Activated B cell treated with CpG ODN at 0.5 μM for 24 hours (primary cell): ENCODE measurements around the gene DMAP1. TPM values are rescaled to one million over a fixed set of nuclear protein-coding genes. Genes with fewer than 3 reads are reported as not detected.

ENCODE experiments used
- ATAC-seq: fragments of 200-7000 bp; cut with Tn5 transposase; one replicate; pipeline ENCODE4 v1.10.0; 2021; ENCODE audit warnings: low read depth, mild to moderate bottlenecking, moderate library complexity
- CTCF ChIA-PET: fragments of 350-600 bp; sonication (Branson Sonifier 250); formaldehyde crosslinking; loops from one replicate; lab custom pipeline; 2021; ENCODE audit warnings: antibody characterized with exemption; lab: Charles Lee
- POLR2A ChIA-PET: fragments of 350-600 bp; sonication (Branson Sonifier 250); formaldehyde crosslinking; loops from one replicate; lab custom pipeline; 2021; ENCODE audit warnings: antibody characterized with exemption; lab: Charles Lee
- DNase-seq: peaks from one replicate; pipeline ENCODE4 v3.0.0; 2022
- H3K27ac Mint-ChIP-seq: one replicate; pipeline ENCODE4 v1.8.0; 2020; ENCODE audit warnings: mixed read lengths
- H3K27me3 Mint-ChIP-seq: one replicate; pipeline ENCODE4 v1.8.0; 2021; ENCODE audit warnings: mixed read lengths
- H3K36me3 Mint-ChIP-seq: one replicate; pipeline ENCODE4 v1.8.0; 2021; ENCODE audit warnings: low read depth, mixed read lengths
- H3K4me1 Mint-ChIP-seq: one replicate; pipeline ENCODE4 v1.8.0; 2021; ENCODE audit warnings: mixed read lengths
- H3K4me3 Mint-ChIP-seq: one replicate; pipeline ENCODE4 v1.8.0; 2020; ENCODE audit warnings: mild to moderate bottlenecking, mixed read lengths
- H3K9me3 Mint-ChIP-seq: one replicate; pipeline ENCODE4 v1.8.0; 2020; ENCODE audit warnings: mixed read lengths
- intact Hi-C: fragments of 100-400 bp; cut with micrococcal nuclease; formaldehyde crosslinking; loops from one replicate; pipeline ENCODE4 v1.15.1; 2024
- total RNA-seq: library from RNA; stranded (reverse); gene quantifications from 2 replicates; pipeline ENCODE4 v1.2.3, GENCODE V29; 2022
- TF ChIP-seq, protein P1 (sequence below): fragments of 200-600 bp; IDR thresholded peaks from one replicate; pipeline ENCODE4 v1.8.0; 2022; ENCODE audit warnings: antibody characterized with exemption, mild to moderate bottlenecking

Gene DMAP1, protein sequence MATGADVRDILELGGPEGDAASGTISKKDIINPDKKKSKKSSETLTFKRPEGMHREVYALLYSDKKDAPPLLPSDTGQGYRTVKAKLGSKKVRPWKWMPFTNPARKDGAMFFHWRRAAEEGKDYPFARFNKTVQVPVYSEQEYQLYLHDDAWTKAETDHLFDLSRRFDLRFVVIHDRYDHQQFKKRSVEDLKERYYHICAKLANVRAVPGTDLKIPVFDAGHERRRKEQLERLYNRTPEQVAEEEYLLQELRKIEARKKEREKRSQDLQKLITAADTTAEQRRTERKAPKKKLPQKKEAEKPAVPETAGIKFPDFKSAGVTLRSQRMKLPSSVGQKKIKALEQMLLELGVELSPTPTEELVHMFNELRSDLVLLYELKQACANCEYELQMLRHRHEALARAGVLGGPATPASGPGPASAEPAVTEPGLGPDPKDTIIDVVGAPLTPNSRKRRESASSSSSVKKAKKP
- total RNA-seq, result 59.6 and 64.7 TPM in 2 replicates

DNA sequence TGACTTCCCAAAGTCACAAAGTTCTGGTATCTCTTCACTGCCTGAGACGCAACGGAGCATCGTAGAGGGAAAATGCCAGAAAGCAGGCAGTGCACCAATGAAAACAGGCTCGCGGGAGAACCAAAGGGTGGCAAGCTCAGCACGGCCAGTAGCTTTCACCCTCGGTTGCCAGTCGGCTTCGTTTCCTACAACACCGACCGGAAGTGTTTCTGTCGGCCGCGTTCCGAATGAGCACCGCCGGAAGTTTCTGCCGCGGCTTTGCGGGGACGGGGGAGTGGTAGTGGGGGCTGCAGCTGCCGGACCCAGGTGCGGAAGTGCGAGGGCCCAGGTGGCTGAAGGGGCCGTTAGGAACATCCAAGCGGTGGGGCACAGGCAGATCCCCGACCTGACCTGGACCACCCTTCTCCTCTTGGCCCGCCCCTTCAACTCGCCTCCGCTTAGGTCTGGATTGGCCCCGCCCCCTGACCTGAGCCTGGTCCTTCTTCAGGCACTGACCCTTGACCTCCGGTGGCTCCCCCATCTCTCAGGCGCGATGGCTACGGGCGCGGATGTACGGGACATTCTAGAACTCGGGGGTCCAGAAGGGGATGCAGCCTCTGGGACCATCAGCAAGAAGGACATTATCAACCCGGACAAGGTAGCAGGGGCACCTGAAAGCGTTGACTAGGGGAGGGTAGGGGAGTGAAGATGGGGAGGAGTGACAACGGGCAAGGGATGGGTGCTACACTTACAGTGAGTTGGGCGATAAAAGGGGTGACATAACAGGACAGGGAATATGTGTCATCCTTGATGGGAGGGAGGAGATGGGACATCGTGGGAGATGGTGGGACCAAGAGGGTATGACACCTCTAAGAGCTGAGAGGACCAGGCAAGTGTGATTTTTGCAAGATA, at the start of gene DMAP1:
TSS of gene DMAP1 (plus strand) at position 250 of the 891 bp plus-strand sequence. CDS start at position 533, 283 bp downstream.
- ATAC-seq, result peak; percentile 83
- TF ChIP-seq, protein P1, sequence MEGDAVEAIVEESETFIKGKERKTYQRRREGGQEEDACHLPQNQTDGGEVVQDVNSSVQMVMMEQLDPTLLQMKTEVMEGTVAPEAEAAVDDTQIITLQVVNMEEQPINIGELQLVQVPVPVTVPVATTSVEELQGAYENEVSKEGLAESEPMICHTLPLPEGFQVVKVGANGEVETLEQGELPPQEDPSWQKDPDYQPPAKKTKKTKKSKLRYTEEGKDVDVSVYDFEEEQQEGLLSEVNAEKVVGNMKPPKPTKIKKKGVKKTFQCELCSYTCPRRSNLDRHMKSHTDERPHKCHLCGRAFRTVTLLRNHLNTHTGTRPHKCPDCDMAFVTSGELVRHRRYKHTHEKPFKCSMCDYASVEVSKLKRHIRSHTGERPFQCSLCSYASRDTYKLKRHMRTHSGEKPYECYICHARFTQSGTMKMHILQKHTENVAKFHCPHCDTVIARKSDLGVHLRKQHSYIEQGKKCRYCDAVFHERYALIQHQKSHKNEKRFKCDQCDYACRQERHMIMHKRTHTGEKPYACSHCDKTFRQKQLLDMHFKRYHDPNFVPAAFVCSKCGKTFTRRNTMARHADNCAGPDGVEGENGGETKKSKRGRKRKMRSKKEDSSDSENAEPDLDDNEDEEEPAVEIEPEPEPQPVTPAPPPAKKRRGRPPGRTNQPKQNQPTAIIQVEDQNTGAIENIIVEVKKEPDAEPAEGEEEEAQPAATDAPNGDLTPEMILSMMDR, result no peak
- CTCF ChIA-PET, result interaction anchor here (1.5 kb wide), 1 partner anchor 102 kb away, joined by 3 read pairs; no protein-coding TSS in a partner anchor
- peak within 1 kb of the TSS; percentile 91 for H3K27ac Mint-ChIP-seq
- peaks cover 38% of the 10 kb centered on the region for H3K4me1 Mint-ChIP-seq
- DNase-seq, result peak; percentile 87
- POLR2A ChIA-PET, result interaction anchor here (0.6 to 1.6 kb wide), 6 partner anchors 41 to 461 kb away, joined by 3 to 10 read pairs (median 4); partner anchors contain the start of genes ARMH1, ATP6V0B, IPO13 and SLC6A9
- H3K4me3 Mint-ChIP-seq, result peak within 1 kb of the TSS; percentile 95
- H3K27me3 Mint-ChIP-seq, result no peaks in the 10 kb centered on the region
- peaks cover 37% of the 10 kb centered on the region for H3K36me3 Mint-ChIP-seq
- intact Hi-C loops, result loop anchor here (1.0 to 10.0 kb wide), 4 partner anchors 142 to 506 kb away; partner anchors contain the start of genes ARMH1, ATP6V0B, B4GALT2 and DPH2
- H3K9me3 Mint-ChIP-seq, result no peaks in the 10 kb centered on the region

DNA sequence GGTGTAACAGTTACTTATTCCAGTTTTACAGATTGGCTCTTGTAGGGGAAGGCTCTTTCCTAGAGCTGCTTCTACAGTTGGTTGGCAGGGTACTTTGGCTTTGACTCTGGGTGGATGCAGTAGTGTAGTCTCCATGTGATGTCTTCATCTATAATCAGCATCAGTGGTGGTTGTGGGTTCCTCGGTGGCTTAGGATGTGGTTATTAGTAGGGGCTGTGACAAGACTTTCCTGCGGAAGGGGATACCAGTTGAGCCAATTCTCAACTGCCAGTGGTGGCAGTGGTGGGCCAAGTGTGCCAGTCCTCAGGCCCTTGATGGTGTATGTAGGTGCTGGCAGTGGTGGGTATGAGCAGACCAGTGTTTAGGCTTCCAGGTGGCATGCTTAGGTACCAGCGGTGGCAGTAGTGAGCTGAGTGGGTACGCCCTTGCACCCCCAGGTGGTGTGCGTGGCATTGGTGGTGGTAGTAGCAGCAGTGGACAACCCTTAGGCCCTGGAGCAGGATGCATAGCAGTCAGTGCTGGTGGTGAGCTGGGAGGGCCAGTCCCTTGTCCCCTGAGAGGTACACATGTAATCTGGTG, 44.7 kb upstream of the DMAP1 start:
- TF ChIP-seq, protein P1, result no peak
- ChIA-PET CTCF (no interaction called here), POLR2A (no interaction called here)
- Mint-ChIP-seq H3K27me3 (peaks cover 19% of the 10 kb centered on the region), H3K4me1 (no peaks in the 10 kb centered on the region), H3K4me3 (no peak overlapping the region), H3K27ac (no peak overlapping the region), H3K36me3 (peaks cover 2% of the 10 kb centered on the region), H3K9me3 (peaks cover 15% of the 10 kb centered on the region)
- intact Hi-C loops, result no loop called here
- DNase-seq (no peak), ATAC-seq (no peak)

DNA sequence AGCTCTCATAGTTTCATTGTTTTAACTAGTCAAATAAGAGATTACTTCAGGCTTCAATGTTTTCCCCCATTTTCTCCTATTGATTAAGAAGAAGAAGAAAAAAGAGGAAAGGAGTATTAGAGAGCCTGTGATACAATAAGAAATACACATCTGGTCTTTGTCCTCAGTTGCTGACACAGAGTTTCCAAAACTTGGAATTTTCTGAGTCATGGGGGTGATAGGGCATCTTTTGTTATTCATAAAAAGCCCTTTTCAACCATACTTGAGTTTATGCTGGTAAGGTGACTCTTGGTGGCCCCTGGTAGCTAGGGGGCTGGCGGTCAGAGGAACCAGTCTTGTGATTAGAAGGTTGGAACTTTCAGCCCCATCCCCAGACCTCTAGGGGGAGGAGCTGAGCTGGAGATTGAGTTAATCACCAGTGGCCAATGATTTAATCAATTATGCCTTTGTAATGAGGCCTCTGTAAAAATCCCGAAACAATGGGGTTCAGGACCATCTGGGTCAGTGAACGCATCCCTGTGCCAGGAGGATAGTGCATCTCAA, 42.9 kb upstream of the DMAP1 start:
- Mint-ChIP-seq H3K4me1 (no peaks in the 10 kb centered on the region), H3K27ac (no peak overlapping the region), H3K4me3 (no peak overlapping the region), H3K36me3 (peaks cover 2% of the 10 kb centered on the region), H3K27me3 (peaks cover 25% of the 10 kb centered on the region), H3K9me3 (peaks cover 21% of the 10 kb centered on the region)
- ATAC-seq (no peak), DNase-seq (no peak)
- ChIA-PET CTCF (no interaction called here), POLR2A (no interaction called here)
- intact Hi-C loops, result no loop called here
- TF ChIP-seq, protein P1, result no peak

DNA sequence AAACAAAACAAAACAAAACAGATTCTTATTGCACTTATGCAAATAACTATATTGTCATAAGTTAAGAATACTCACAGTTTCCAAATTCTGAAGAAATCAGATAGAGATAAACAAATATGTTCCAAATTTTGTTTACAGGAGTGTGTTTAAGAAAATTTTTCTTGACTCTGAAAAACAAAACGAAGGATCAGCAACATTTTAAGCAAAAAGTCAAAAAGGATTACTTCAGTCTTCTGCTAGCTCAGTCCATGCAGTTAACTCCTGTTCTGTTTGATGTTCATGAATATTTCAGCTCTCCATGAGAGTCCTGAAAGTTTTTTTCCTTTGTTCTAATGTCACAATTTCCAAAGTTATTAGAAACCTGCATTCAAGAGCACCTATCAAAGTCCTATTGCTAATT, 38.6 kb upstream of the DMAP1 start:
- H3K4me3 Mint-ChIP-seq, result no peak overlapping the region
- peaks cover 18% of the 10 kb centered on the region for H3K27me3 Mint-ChIP-seq
- TF ChIP-seq, protein P1, result no peak
- ATAC-seq (no peak), DNase-seq (no peak)
- POLR2A ChIA-PET, result no interaction called here
- no peak overlapping the region for H3K27ac Mint-ChIP-seq
- intact Hi-C loops, result no loop called here
- peaks cover 2% of the 10 kb centered on the region for H3K36me3 Mint-ChIP-seq
- H3K4me1 Mint-ChIP-seq, result no peaks in the 10 kb centered on the region
- CTCF ChIA-PET, result no interaction called here
- H3K9me3 Mint-ChIP-seq, result peaks cover 9% of the 10 kb centered on the region
